Activated naive CD4-positive, alpha-beta T cell treated with anti-CD3 and anti-CD28 coated beads, Interleukin-2, amount 10 ng/mL, durations not matched to agents 5 hours and 36 hours (primary cell): ENCODE measurements around the gene IL1RL2. TPM values are rescaled to one million over a fixed set of nuclear protein-coding genes. Genes with fewer than 3 reads are reported as not detected.

Experiments used
- total RNA-seq, 2 experiments: library from RNA; stranded (reverse); gene quantifications; one replicate each; pipeline ENCODE4 v1.2.3, GENCODE V29; 2021

IL1RL2 gene
- not detected for total RNA-seq

DNA sequence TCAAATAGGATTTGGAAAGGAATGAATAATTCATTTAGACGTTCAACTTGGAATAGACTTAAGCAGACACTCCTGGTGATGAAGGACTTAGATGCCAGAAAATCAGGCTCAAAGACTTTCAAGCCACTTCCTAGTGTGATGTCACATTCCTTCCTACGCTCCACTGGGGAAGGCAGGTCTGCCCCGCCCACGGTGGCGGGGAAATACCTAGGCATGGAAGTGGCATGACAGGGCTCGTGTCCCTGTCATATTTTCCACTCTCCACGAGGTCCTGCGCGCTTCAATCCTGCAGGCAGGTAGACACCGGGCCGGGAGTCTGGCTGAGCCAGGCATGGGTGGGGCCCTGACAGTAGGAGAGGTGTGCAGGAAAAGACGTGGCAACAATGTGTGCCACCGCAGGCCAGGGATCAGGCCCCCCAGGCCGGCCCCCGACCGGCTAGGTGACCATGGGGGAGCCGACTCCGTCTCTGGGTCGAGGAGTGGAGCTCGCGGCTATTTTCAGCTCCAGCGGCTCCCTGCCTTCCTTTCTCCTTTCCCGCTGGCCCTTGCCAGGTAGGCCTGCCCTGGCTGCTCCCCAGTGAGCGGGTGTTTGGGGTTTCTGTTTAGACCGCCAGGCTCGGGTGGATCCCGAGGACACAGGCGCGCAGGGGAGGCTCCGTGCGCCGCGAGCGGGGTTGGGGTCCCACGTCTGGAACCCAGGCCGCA is at the start of gene IL1RL2:
Gene IL1RL2, plus strand, starts transcription at position 233 of the 705 bp plus-strand sequence. CDS start 845 bp downstream, outside the sequence.

DNA sequence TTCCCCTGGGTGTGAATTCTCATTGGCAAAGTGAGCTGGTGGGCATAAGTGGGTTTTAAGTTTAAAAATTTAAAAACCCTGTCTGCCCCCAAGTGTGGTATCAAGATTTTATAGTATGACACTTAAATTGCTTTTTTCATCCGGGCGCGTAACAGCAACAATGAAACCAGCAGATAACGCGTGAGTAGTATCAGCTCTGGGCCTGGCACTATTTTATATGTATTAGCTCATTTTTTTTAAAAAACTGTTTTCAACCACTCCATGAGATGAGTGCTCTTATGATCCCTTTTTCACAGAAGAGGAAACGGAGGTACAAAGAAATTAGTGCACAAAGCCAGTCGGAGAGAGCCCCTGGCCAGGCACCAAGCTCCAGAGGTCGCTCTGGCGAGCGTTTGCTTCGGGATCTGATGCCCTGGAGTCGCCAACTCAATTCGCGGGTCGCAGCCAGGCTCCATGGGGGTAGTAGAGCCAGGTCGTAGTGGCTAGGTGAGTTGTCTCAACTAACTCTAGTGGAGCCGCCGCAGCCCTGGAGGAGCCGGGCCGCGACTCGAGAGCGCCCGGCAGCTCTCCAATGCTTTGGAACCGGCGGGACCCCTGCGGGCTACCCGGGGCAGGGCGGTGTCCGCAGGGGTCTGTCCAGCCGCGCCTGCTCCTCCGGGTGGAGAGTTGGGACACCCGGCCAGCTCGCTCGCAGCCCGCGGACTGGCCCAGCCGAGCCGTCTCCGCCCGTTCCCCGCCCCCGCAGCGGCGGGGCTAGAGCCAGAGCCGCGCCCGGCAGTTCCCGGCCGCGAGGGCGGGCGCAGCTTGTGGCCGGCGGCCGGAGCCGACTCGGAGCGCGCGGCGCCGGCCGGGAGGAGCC is 44.6 kb upstream of the IL1RL2 start, which contains the start of gene IL1R1:
Gene IL1R1, plus strand, starts transcription at position 777 of the 859 bp plus-strand sequence. CDS start 14,979 bp downstream, outside the sequence.

Other genes starting within 250 kb of the IL1RL2 start
- gene IL1R2, start 195.1 kb upstream of the IL1RL2 start, total RNA-seq = not detected
- under 1 TPM; 0.55 to 0.75 TPM for gene IL1R1, start 44.3 kb upstream of the IL1RL2 start, total RNA-seq
- gene IL1RL1, start 124.5 kb downstream of the IL1RL2 start, total RNA-seq = under 1 TPM; 0.15 to 0.19 TPM
- gene IL18R1, start 168.8 kb downstream of the IL1RL2 start, total RNA-seq = 10 to 100 TPM; 38.2 to 41.3 TPM
- 1 to 10 TPM; 4.7 to 5.8 TPM for gene IL18RAP, start 236.1 kb downstream of the IL1RL2 start, total RNA-seq